ENCODE results near the gene INO80.
"Not testable (repeated sequence)": the region's sequence is repeated elsewhere in the genome, so short reads cannot be mapped to it uniquely, and the experiment has no call there.

Gene INO80

GRCh38 chr15:40958723-40959122 lies 157.4 kb downstream of the INO80 start:
- Histone ChIP-seq H3K9ac (ENCODE audit: low read depth, low read length) (no peak overlapping the region), H3K4me3 (ENCODE audit: low read depth, low read length) (no peak overlapping the region), H3K9me3 (ENCODE audit: control insufficient read depth, insufficient read depth, low read length) (no peaks in the 10 kb centered on the region), H3K27me3 (ENCODE audit: control insufficient read depth, insufficient read depth, low read length) (no peaks in the 10 kb centered on the region), H3K36me3 (ENCODE audit: control insufficient read depth, insufficient read depth, low read length) (peaks cover 16% of the 10 kb centered on the region), H3K4me1 (ENCODE audit: control insufficient read depth, insufficient read depth, low read length) (peaks cover 4% of the 10 kb centered on the region)

DNA sequence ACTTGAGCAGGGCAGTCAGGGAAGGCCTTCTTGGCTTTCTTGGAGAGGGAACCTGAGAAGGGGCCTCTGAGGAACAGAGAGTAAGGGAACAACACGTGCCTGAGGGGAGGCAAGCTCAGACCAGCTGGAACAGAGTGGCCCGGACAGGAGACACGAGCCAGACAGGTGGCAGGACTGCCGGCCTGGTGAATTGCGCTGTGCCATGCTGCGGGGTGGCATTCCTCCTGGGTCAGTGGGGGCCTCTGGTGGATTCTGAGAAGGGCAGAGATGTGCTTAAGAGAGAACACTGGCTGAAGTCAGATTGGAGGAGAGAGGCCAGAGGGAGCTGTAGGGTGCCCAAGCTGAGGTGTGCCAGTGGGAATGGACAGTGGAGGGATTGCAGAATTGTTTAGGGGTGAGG lies 157.9 kb downstream of the INO80 start:
- Histone ChIP-seq H3K9ac (ENCODE audit: low read depth, low read length) (no peak overlapping the region), H3K4me3 (ENCODE audit: low read depth, low read length) (no peak overlapping the region), H3K27me3 (ENCODE audit: control insufficient read depth, insufficient read depth, low read length) (no peaks in the 10 kb centered on the region), H3K4me1 (ENCODE audit: control insufficient read depth, insufficient read depth, low read length) (peaks cover 4% of the 10 kb centered on the region), H3K9me3 (ENCODE audit: control insufficient read depth, insufficient read depth, low read length) (no peaks in the 10 kb centered on the region), H3K36me3 (ENCODE audit: control insufficient read depth, insufficient read depth, low read length) (peaks cover 16% of the 10 kb centered on the region)

DNA sequence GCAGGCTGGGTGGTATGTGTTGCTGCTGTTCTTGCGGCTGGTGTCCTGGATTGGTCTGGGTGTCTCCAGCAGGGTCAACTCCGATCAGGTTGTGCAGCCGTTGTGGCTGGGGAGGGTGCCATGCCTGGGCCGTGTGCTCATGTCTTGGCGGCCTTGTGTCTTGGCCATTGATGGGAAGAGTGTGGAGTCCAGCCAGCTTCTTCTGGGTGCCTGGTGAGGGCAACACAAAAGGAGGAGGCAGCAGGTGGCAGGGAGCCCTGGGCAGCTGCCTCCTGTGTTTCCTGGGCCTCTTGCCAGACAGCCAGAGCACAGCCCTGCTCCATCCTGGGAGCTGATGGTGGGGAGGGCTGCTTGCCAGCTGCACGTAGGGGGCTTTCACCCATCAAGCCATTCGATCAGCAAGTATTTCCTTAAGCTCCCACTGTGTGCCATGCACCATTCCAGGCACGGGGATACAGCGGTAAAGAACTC lies 158.5 kb downstream of the INO80 start:
- H3K9me3 ChIP-seq (ENCODE audit: control insufficient read depth, insufficient read depth, low read length) = no peaks in the 10 kb centered on the region
- H3K9ac ChIP-seq (ENCODE audit: low read depth, low read length) = no peak overlapping the region
- peaks cover 18% of the 10 kb centered on the region for H3K36me3 ChIP-seq (ENCODE audit: control insufficient read depth, insufficient read depth, low read length)
- peaks cover 4% of the 10 kb centered on the region for H3K4me1 ChIP-seq (ENCODE audit: control insufficient read depth, insufficient read depth, low read length)
- H3K27me3 ChIP-seq (ENCODE audit: control insufficient read depth, insufficient read depth, low read length) = no peaks in the 10 kb centered on the region
- no peak overlapping the region for H3K4me3 ChIP-seq (ENCODE audit: low read depth, low read length)

DNA sequence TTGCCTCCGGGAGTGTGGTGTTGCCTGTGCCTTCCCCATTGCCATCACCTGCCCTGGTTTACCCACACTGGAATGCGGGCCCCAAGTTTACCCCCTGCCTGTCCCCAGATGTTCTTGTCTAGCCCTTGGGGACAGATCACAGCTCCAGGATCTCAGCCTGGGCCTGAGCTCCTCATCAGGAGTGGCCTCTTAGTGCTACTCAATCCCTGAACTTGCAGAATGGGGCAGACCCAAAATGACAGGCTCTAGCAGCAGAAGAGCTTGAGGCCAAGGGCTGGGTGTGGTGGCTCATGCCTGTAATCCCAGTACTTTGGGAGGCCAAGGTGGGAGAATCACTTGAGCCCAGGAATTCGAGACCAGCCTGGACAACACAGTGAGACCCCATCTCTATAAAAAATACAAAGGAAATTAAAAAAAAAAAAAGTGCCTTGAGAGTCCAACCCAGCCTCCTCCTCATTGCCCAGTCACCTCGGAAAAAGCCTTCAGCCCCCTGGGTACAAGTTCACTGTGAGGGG lies 159.0 kb downstream of the INO80 start:
- no peak overlapping the region for H3K9ac ChIP-seq (ENCODE audit: low read depth, low read length)
- H3K4me3 ChIP-seq (ENCODE audit: low read depth, low read length) = no peak overlapping the region
- peaks cover 18% of the 10 kb centered on the region for H3K36me3 ChIP-seq (ENCODE audit: control insufficient read depth, insufficient read depth, low read length)
- no peaks in the 10 kb centered on the region for H3K27me3 ChIP-seq (ENCODE audit: control insufficient read depth, insufficient read depth, low read length)
- no peaks in the 10 kb centered on the region for H3K9me3 ChIP-seq (ENCODE audit: control insufficient read depth, insufficient read depth, low read length)
- peaks cover 4% of the 10 kb centered on the region for H3K4me1 ChIP-seq (ENCODE audit: control insufficient read depth, insufficient read depth, low read length)

- no peak overlapping the region for H3K9ac ChIP-seq (ENCODE audit: low read depth, low read length)
- H3K36me3 ChIP-seq (ENCODE audit: control insufficient read depth, insufficient read depth, low read length) = peaks cover 18% of the 10 kb centered on the region
- H3K4me1 ChIP-seq (ENCODE audit: control insufficient read depth, insufficient read depth, low read length) = peaks cover 4% of the 10 kb centered on the region
- no peak overlapping the region for H3K4me3 ChIP-seq (ENCODE audit: low read depth, low read length)
- H3K27me3 ChIP-seq (ENCODE audit: control insufficient read depth, insufficient read depth, low read length) = no peaks in the 10 kb centered on the region
- H3K9me3 ChIP-seq (ENCODE audit: control insufficient read depth, insufficient read depth, low read length) = no peaks in the 10 kb centered on the region
Measured at GRCh38 chr15:40956541-40956982, 159.5 kb downstream of the INO80 start.

- Histone ChIP-seq H3K4me3 (ENCODE audit: low read depth, low read length) (no peak overlapping the region), H3K27me3 (ENCODE audit: control insufficient read depth, insufficient read depth, low read length) (no peaks in the 10 kb centered on the region)
Measured at GRCh38 chr15:40955930-40956540, 160.0 kb downstream of the INO80 start.

GRCh38 chr15:40955141-40955903 lies 160.8 kb downstream of the INO80 start:
- H3K9ac ChIP-seq (ENCODE audit: low read depth, low read length) = no peak overlapping the region
- H3K9me3 ChIP-seq (ENCODE audit: control insufficient read depth, insufficient read depth, low read length) = no peaks in the 10 kb centered on the region
- H3K4me3 ChIP-seq (ENCODE audit: low read depth, low read length) = no peak overlapping the region
- H3K27me3 ChIP-seq (ENCODE audit: control insufficient read depth, insufficient read depth, low read length) = no peaks in the 10 kb centered on the region
- H3K4me1 ChIP-seq (ENCODE audit: control insufficient read depth, insufficient read depth, low read length) = peaks cover 4% of the 10 kb centered on the region
- peaks cover 18% of the 10 kb centered on the region for H3K36me3 ChIP-seq (ENCODE audit: control insufficient read depth, insufficient read depth, low read length)

More at GRCh38 chr15:40955930-40956540, 160.0 kb downstream of the INO80 start:
- H3K36me3 ChIP-seq (ENCODE audit: control insufficient read depth, insufficient read depth, low read length) = peaks cover 18% of the 10 kb centered on the region
- no peak overlapping the region for H3K9ac ChIP-seq (ENCODE audit: low read depth, low read length)
- no peaks in the 10 kb centered on the region for H3K9me3 ChIP-seq (ENCODE audit: control insufficient read depth, insufficient read depth, low read length)
- peaks cover 4% of the 10 kb centered on the region for H3K4me1 ChIP-seq (ENCODE audit: control insufficient read depth, insufficient read depth, low read length)

DNA sequence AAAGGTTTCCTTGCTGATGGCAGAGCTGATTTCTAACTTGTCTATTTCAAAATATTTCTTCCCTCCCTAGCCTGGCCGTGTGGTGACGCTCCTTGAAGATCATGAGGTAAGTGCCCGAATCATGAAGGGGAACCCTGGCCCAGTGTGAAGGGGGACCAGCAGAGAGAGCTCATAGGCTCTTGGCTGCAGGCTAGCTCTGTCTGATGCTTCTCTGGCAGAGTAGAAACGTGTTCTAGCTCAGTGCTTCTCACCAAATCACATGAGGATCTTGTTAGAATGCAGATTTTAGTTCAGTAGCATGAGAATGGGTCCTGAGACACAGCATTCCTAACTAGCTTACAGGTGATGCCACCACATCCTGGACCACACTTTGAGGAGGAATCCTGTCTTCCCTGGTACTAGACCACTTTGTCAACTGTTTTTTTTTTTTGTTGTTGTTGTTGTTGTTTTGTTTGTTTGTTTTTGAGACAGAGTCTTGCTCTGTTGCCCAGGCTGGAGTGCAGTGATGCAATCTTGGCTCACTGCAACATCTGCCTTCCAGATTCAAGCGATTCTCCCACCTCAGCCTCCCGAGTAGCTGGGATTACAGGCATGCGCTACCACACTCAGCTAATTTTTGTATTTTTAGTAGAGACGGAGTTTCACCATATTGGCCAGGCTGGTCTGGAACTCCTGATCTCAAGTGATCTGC lies 161.8 kb downstream of the INO80 start:
- H3K4me1 ChIP-seq (ENCODE audit: control insufficient read depth, insufficient read depth, low read length); H3K9ac ChIP-seq (ENCODE audit: low read depth, low read length); H3K9me3 ChIP-seq (ENCODE audit: control insufficient read depth, insufficient read depth, low read length); H3K27me3 ChIP-seq (ENCODE audit: control insufficient read depth, insufficient read depth, low read length): not testable (repeated sequence)
- Histone ChIP-seq H3K36me3 (ENCODE audit: control insufficient read depth, insufficient read depth, low read length) (peaks cover 18% of the 10 kb centered on the region), H3K4me3 (ENCODE audit: low read depth, low read length) (peak overlapping the region; percentile 82)

- Histone ChIP-seq H3K27me3 (ENCODE audit: control insufficient read depth, insufficient read depth, low read length) (no peaks in the 10 kb centered on the region), H3K4me3 (ENCODE audit: low read depth, low read length) (peak overlapping the region; percentile 82), H3K9ac (ENCODE audit: low read depth, low read length) (no peak overlapping the region), H3K4me1 (ENCODE audit: control insufficient read depth, insufficient read depth, low read length) (peaks cover 6% of the 10 kb centered on the region), H3K36me3 (ENCODE audit: control insufficient read depth, insufficient read depth, low read length) (peaks cover 18% of the 10 kb centered on the region), H3K9me3 (ENCODE audit: control insufficient read depth, insufficient read depth, low read length) (no peaks in the 10 kb centered on the region)
Measured at GRCh38 chr15:40953713-40954074, 162.4 kb downstream of the INO80 start.

DNA sequence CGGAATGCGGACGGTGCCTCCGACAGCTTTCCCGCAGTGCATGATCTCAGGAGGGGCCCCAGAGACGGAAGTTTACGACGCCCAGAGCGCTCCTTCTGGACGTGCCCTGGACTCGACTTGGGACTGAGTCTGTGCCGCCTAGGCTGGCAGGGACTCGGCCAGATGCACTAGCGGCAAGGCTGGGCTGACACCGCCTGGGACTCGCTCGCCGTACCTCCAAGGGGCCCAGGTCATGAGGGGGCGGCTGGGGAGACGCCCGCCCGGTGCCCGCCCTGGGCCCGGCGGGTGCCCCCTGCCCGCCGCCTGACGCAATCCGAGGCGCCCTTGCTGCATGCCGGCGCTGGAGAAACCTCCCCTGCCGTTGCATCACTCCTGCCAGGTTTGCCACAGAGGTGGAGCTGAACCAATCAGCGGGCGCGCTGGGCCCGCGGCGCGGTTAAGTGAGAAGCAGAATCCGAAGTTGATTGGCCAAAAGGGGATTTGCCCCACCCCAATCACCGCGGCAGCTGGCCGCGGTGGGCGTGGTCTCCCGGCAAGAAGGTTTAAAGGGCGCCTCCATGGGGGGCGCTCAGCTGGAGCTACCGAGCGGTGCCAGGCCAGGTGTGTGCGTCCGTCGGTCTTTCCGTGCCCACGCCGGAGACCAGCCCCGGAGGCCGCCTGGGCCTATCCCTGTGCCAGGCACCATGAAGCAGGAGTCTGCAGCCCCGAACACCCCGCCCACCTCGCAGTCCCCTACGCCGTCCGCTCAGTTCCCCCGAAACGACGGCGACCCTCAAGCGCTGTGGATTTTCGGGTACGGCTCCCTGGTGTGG lies 163.0 kb downstream of the INO80 start, which contains the start of gene CHAC1:
Gene CHAC1 (plus strand): TSS at position 571 of the 812 bp plus-strand sequence. CDS start 113 bp downstream, at position 684.
- H3K36me3 ChIP-seq (ENCODE audit: control insufficient read depth, insufficient read depth, low read length) = peaks cover 18% of the 10 kb centered on the region
- H3K9ac ChIP-seq (ENCODE audit: low read depth, low read length) = peak within 1 kb of the TSS; percentile 98
- H3K4me3 ChIP-seq (ENCODE audit: low read depth, low read length) = peak within 1 kb of the TSS; percentile 82
- peaks cover 9% of the 10 kb centered on the region for H3K4me1 ChIP-seq (ENCODE audit: control insufficient read depth, insufficient read depth, low read length)
- no peaks in the 10 kb centered on the region for H3K27me3 ChIP-seq (ENCODE audit: control insufficient read depth, insufficient read depth, low read length)
- no peaks in the 10 kb centered on the region for H3K9me3 ChIP-seq (ENCODE audit: control insufficient read depth, insufficient read depth, low read length)

GRCh38 chr15:40952301-40952900 lies 163.7 kb downstream of the INO80 start:
- Histone ChIP-seq H3K9me3 (ENCODE audit: control insufficient read depth, insufficient read depth, low read length) (no peaks in the 10 kb centered on the region), H3K9ac (ENCODE audit: low read depth, low read length) (peak overlapping the region; percentile 98), H3K36me3 (ENCODE audit: control insufficient read depth, insufficient read depth, low read length) (peaks cover 18% of the 10 kb centered on the region), H3K27me3 (ENCODE audit: control insufficient read depth, insufficient read depth, low read length) (no peaks in the 10 kb centered on the region), H3K4me3 (ENCODE audit: low read depth, low read length) (peak overlapping the region; percentile 82), H3K4me1 (ENCODE audit: control insufficient read depth, insufficient read depth, low read length) (peaks cover 9% of the 10 kb centered on the region)
